HEK293 (cell line): ENCODE measurements around the gene EIPR1.

Source experiments
- CTCF ChIA-PET: fragments of 350-600 bp; formaldehyde crosslinking; extraction: SDS; loops from one replicate; lab custom pipeline; 2021; ENCODE audit warnings: antibody characterized with exemption; lab: Yijun Ruan, JAX
- POLR2A ChIA-PET: fragments of 300-600 bp; formaldehyde crosslinking; extraction: SDS; loops from one replicate; lab custom pipeline; 2020; ENCODE audit warnings: antibody characterized with exemption, inconsistent platforms; lab: Yijun Ruan, JAX
- H3K27ac ChIP-seq: fragments of 200-500 bp; sonication (Bioruptor generic); 2 replicates; pipeline ENCODE4 v1.5.1; 2014; ENCODE audit warnings: low read depth, low read length, control low read depth, inconsistent platforms; ENCODE audit errors: extremely low read depth
- H3K36me3 ChIP-seq, 2 experiments: fragments of 200-500 bp in 1 of 2; sonication (Bioruptor generic) in 1 of 2; 1 replicate in 1 of 2; 2 replicates in 1 of 2; pipeline ENCODE4 v1.5.1; 2014 to 2017; ENCODE audit warnings: inconsistent platforms in 2 of 2, low read length in 2 of 2; ENCODE audit not compliant: control insufficient read depth in 2 of 2, insufficient read depth in 1 of 2
- H3K4me1 ChIP-seq: fragments of 200-500 bp; sonication (Bioruptor generic); 2 replicates; pipeline ENCODE4 v1.5.1; 2014; ENCODE audit warnings: mild to moderate bottlenecking, low read length, inconsistent platforms; ENCODE audit not compliant: control insufficient read depth, insufficient read depth
- H3K4me3 ChIP-seq: 2 replicates; pipeline ENCODE4 v1.5.1; 2011; ENCODE audit warnings: low read depth, mild to moderate bottlenecking, control low read depth, low read length, moderate library complexity
- H3K9me3 ChIP-seq: fragments of 200-500 bp; sonication (Bioruptor generic); 2 replicates; pipeline ENCODE4 v1.5.1; 2014; ENCODE audit warnings: low read depth, low read length, inconsistent platforms; ENCODE audit not compliant: control insufficient read depth, insufficient read depth
- REPIN1 ChIP-seq: fragments of 450-650 bp; formaldehyde crosslinking; IDR thresholded peaks from 2 replicates; pipeline ENCODE4 v1.5.1; 2017; ENCODE audit warnings: missing biosample characterization, missing genetic modification characterization, low read depth
- YY1 ChIP-seq: fragments of 450-650 bp; formaldehyde crosslinking; IDR thresholded peaks from 2 replicates; pipeline ENCODE4 v1.5.1; 2018; ENCODE audit warnings: missing biosample characterization, missing genetic modification characterization
- ZBTB17 ChIP-seq: fragments of 450-650 bp; formaldehyde crosslinking; IDR thresholded peaks from 2 replicates; pipeline ENCODE4 v1.5.1; 2016; ENCODE audit warnings: missing biosample characterization, missing genetic modification characterization
- ZFP69B ChIP-seq: fragments of 450-650 bp; formaldehyde crosslinking; IDR thresholded peaks from 2 replicates; pipeline ENCODE4 v1.5.1; 2016; ENCODE audit warnings: missing biosample characterization, missing genetic modification characterization
- ZNF140 ChIP-seq: fragments of 450-650 bp; formaldehyde crosslinking; IDR thresholded peaks from 2 replicates; pipeline ENCODE4 v1.5.1; 2016; ENCODE audit warnings: missing biosample characterization, missing genetic modification characterization
- ZNF175 ChIP-seq: fragments of 450-650 bp; formaldehyde crosslinking; IDR thresholded peaks from 2 replicates; pipeline ENCODE4 v1.5.1; 2016; ENCODE audit warnings: missing biosample characterization, missing genetic modification characterization
- ZNF202 ChIP-seq: fragments of 450-650 bp; formaldehyde crosslinking; IDR thresholded peaks from 2 replicates; pipeline ENCODE4 v1.5.1; 2016; ENCODE audit warnings: missing biosample characterization, missing genetic modification characterization, borderline replicate concordance
- ZNF211 ChIP-seq: fragments of 450-650 bp; formaldehyde crosslinking; IDR thresholded peaks from 2 replicates; pipeline ENCODE4 v1.5.1; 2016; ENCODE audit warnings: low read depth, missing biosample characterization, missing genetic modification characterization
- ZNF366 ChIP-seq: fragments of 450-650 bp; formaldehyde crosslinking; conservative IDR thresholded peaks from 2 replicates; pipeline ENCODE4 v1.5.1; 2016; ENCODE audit warnings: missing biosample characterization, missing genetic modification characterization
- ZNF394 ChIP-seq: fragments of 450-650 bp; formaldehyde crosslinking; IDR thresholded peaks from 2 replicates; pipeline ENCODE4 v1.5.1; 2016; ENCODE audit warnings: missing biosample characterization, missing genetic modification characterization, mild to moderate bottlenecking, moderate library complexity, borderline replicate concordance
- ZNF426 ChIP-seq: fragments of 450-650 bp; formaldehyde crosslinking; IDR thresholded peaks from 2 replicates; pipeline ENCODE4 v1.5.1; 2017; ENCODE audit warnings: missing biosample characterization, missing genetic modification characterization, mild to moderate bottlenecking, inconsistent platforms, moderate library complexity
- ZNF501 ChIP-seq: fragments of 450-650 bp; formaldehyde crosslinking; IDR thresholded peaks from 2 replicates; pipeline ENCODE4 v1.5.1; 2016; ENCODE audit warnings: missing biosample characterization, missing genetic modification characterization
- ZNF521 ChIP-seq: fragments of 450-650 bp; formaldehyde crosslinking; IDR thresholded peaks from 2 replicates; pipeline ENCODE4 v1.5.1; 2017; ENCODE audit warnings: missing biosample characterization, mild to moderate bottlenecking, missing genetic modification characterization
- ZNF560 ChIP-seq: fragments of 450-650 bp; formaldehyde crosslinking; IDR thresholded peaks from 2 replicates; pipeline ENCODE4 v1.5.1; 2017; ENCODE audit warnings: missing biosample characterization, missing genetic modification characterization, borderline replicate concordance
- ZNF610 ChIP-seq: fragments of 450-650 bp; formaldehyde crosslinking; IDR thresholded peaks from 2 replicates; pipeline ENCODE4 v1.5.1; 2016; ENCODE audit warnings: missing biosample characterization, missing genetic modification characterization, borderline replicate concordance
- ZNF776 ChIP-seq: fragments of 450-650 bp; formaldehyde crosslinking; IDR thresholded peaks from 2 replicates; pipeline ENCODE4 v1.5.0; 2017; ENCODE audit warnings: missing biosample characterization, missing genetic modification characterization, borderline replicate concordance
- ZNF792 ChIP-seq: fragments of 450-650 bp; formaldehyde crosslinking; IDR thresholded peaks from 2 replicates; pipeline ENCODE4 v1.5.1; 2016; ENCODE audit warnings: missing biosample characterization, missing genetic modification characterization
- ZNF830 ChIP-seq: fragments of 450-650 bp; IDR thresholded peaks from 2 replicates; pipeline ENCODE4 v1.5.0; 2018; ENCODE audit warnings: missing biosample characterization, missing genetic modification characterization, low read depth, mild to moderate bottlenecking, moderate library complexity
- ZSCAN23 ChIP-seq: fragments of 450-650 bp; formaldehyde crosslinking; IDR thresholded peaks from 2 replicates; pipeline ENCODE4 v1.5.1; 2016; ENCODE audit warnings: missing biosample characterization, missing genetic modification characterization
- TF ChIP-seq, protein P1 (sequence below): sonication (generic); formaldehyde crosslinking; IDR thresholded peaks from 2 replicates; pipeline ENCODE4 v1.8.1; 2022; ENCODE audit warnings: mild to moderate bottlenecking, moderate library complexity, missing genetic modification reagents
- TF ChIP-seq, protein P2 (sequence below): fragments of 450-650 bp; formaldehyde crosslinking; IDR thresholded peaks from 2 replicates; pipeline ENCODE4 v1.5.1; 2016; ENCODE audit warnings: missing biosample characterization, missing genetic modification characterization
- TF ChIP-seq, protein P3 (sequence below): fragments of 450-650 bp; formaldehyde crosslinking; IDR thresholded peaks from 2 replicates; pipeline ENCODE4 v1.5.1; 2016; ENCODE audit warnings: missing biosample characterization, missing genetic modification characterization
- TF ChIP-seq, protein P4 (sequence below): fragments of 450-650 bp; formaldehyde crosslinking; IDR thresholded peaks from 2 replicates; pipeline ENCODE4 v1.5.1; 2017; ENCODE audit warnings: missing biosample characterization, missing genetic modification characterization

The EIPR1 gene

DNA sequence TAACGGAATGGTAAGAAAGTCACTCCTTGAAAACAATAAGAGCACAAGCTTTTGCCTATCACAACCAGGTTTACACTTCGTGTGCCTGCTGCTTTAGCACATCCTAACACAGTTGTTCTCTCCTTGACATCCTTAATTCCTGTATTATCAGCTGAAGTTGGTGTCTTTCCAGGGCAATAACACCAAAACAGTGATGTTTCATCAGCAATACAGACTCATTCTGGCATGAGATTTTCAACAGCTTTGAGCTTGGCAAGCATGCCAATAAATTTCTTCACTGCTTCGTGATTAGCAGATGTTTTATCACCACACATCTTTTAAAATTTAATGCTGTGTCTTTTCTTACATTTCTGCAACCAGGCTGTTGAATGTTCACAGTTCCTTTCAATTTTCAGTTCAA, 148.4 kb downstream of the EIPR1 start:
- H3K27ac ChIP-seq, result no peak overlapping the region
- H3K36me3 ChIP-seq, result peaks cover 0 to 4% of the 10 kb centered on the region in 2 experiments; a peak in 1 of 3 replicates
- H3K4me1 ChIP-seq, result no peaks in the 10 kb centered on the region
- CTCF ChIA-PET, result no interaction called here
- POLR2A ChIA-PET, result no interaction called here
- H3K4me3 ChIP-seq, result no peak overlapping the region
- no peak for TF ChIP-seq ZNF211
- TF ChIP-seq ZNF140 (tag by site-specific recombination), result no peak
- TF ChIP-seq ZFP69B, result no peak
- no peak for TF ChIP-seq ZNF366 (tag by site-specific recombination)
- no peak for TF ChIP-seq ZNF394 (tag by site-specific recombination)
- TF ChIP-seq, protein P1, sequence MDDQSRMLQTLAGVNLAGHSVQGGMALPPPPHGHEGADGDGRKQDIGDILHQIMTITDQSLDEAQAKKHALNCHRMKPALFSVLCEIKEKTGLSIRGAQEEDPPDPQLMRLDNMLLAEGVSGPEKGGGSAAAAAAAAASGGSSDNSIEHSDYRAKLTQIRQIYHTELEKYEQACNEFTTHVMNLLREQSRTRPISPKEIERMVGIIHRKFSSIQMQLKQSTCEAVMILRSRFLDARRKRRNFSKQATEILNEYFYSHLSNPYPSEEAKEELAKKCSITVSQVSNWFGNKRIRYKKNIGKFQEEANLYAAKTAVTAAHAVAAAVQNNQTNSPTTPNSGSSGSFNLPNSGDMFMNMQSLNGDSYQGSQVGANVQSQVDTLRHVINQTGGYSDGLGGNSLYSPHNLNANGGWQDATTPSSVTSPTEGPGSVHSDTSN, result no peak
- TF ChIP-seq ZNF610 (tag by site-specific recombination), result no peak
- TF ChIP-seq ZSCAN23, result no peak
- TF ChIP-seq ZNF426 (tag by site-specific recombination), result no peak
- no peak for TF ChIP-seq ZNF560 (tag by site-specific recombination)
- no peak for TF ChIP-seq ZNF202 (tag by site-specific recombination)
- no peaks in the 10 kb centered on the region for H3K9me3 ChIP-seq

DNA sequence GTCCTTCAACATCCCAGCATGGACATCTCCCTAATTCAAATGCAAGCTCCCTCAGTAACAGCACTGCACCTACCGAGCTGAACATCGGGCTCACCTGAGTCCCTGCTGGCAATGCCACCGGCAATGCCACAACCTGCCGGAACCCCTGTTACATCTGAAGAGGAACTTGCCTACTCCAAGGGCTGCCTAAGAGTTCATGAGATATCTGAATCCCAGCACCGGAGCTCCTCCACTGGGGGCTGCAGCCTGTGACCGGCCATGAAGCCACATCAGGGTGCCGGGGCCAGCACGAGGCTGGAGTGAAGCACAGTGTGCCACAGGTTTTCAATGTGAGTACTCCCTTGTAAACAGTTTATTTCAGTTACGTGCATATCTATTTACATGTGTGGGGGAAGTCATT, 152.9 kb downstream of the EIPR1 start:
- Histone ChIP-seq H3K27ac (no peak overlapping the region), H3K9me3 (no peaks in the 10 kb centered on the region), H3K4me3 (no peak overlapping the region), H3K4me1 (no peaks in the 10 kb centered on the region), H3K36me3 (no peaks in the 10 kb centered on the region)
- POLR2A ChIA-PET, result no interaction called here
- TF ChIP-seq ZNF175 (tag by site-specific recombination) (no peak), ZNF521 (tag by site-specific recombination) (no peak)
- CTCF ChIA-PET, result interaction anchor here (0.6 kb wide), 1 partner anchor 210 kb away, joined by 3 read pairs; no protein-coding TSS in a partner anchor

DNA sequence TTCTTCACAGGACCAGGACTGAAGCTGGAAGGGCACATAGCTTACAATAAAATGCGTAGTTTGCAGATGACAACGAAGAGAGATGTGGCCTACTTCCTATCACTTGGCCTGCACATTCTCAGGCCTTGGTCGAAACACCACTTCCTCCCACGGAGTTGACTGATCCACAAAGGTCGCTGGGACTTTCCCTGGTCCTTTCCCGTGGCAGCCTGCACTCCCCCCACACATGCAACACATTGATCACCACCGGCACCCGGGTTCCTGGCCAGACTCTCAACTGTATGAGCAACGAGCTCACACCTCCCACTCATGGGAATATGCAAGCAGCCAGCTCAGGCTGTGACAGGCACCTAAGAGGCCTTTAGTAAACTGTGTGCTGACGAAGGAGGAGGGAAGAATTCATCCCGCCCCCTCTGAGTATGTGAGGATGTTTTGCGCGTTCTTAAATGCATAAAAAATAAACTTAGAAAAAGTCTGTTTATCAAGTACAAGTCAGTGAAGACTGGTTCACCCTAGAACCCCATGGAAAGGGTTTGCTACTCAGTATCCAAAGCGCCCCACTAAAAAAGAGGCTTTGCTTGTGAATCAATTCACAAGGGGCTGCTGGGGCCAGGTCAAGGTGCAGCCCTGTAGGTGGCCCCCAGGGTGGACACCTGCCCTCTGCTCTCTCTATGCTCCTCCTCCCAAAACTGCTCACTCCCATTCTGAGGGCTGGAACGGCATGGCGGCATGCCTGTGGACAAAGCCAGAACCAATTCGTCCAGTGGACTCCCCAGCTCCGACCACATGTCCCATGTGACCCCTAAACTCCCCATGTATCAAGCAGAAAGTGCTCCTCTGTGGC, 154.3 kb downstream of the EIPR1 start:
- H3K4me3 ChIP-seq, result no peak overlapping the region
- no peak overlapping the region for H3K27ac ChIP-seq
- H3K9me3 ChIP-seq, result no peaks in the 10 kb centered on the region
- ChIA-PET CTCF (interaction anchor here (0.7 kb wide), 2 partner anchors 189 to 202 kb away, joined by 3 to 4 read pairs; no protein-coding TSS in a partner anchor), POLR2A (no interaction called here)
- no peaks in the 10 kb centered on the region for H3K4me1 ChIP-seq
- TF ChIP-seq ZNF792 (tag by site-specific recombination) (no peak), ZNF776 (tag by site-specific recombination) (no peak), REPIN1 (tag by site-specific recombination) (no peak), ZNF830 (tag by site-specific recombination) (no peak), ZNF501 (no peak), ZBTB17 (tag by site-specific recombination) (no peak), YY1 (tag by site-specific recombination) (no peak)
- TF ChIP-seq, protein P2, sequence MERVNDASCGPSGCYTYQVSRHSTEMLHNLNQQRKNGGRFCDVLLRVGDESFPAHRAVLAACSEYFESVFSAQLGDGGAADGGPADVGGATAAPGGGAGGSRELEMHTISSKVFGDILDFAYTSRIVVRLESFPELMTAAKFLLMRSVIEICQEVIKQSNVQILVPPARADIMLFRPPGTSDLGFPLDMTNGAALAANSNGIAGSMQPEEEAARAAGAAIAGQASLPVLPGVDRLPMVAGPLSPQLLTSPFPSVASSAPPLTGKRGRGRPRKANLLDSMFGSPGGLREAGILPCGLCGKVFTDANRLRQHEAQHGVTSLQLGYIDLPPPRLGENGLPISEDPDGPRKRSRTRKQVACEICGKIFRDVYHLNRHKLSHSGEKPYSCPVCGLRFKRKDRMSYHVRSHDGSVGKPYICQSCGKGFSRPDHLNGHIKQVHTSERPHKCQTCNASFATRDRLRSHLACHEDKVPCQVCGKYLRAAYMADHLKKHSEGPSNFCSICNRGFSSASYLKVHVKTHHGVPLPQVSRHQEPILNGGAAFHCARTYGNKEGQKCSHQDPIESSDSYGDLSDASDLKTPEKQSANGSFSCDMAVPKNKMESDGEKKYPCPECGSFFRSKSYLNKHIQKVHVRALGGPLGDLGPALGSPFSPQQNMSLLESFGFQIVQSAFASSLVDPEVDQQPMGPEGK (tag by site-specific recombination), result no peak
- TF ChIP-seq, protein P3, sequence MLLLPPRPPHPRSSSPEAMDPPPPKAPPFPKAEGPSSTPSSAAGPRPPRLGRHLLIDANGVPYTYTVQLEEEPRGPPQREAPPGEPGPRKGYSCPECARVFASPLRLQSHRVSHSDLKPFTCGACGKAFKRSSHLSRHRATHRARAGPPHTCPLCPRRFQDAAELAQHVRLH (tag by site-specific recombination), result no peak
- TF ChIP-seq, protein P4, sequence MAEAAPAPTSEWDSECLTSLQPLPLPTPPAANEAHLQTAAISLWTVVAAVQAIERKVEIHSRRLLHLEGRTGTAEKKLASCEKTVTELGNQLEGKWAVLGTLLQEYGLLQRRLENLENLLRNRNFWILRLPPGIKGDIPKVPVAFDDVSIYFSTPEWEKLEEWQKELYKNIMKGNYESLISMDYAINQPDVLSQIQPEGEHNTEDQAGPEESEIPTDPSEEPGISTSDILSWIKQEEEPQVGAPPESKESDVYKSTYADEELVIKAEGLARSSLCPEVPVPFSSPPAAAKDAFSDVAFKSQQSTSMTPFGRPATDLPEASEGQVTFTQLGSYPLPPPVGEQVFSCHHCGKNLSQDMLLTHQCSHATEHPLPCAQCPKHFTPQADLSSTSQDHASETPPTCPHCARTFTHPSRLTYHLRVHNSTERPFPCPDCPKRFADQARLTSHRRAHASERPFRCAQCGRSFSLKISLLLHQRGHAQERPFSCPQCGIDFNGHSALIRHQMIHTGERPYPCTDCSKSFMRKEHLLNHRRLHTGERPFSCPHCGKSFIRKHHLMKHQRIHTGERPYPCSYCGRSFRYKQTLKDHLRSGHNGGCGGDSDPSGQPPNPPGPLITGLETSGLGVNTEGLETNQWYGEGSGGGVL (tag by site-specific recombination), result no peak
- no peaks in the 10 kb centered on the region for H3K36me3 ChIP-seq
